Heart left ventricle (tissue), 13 donors: ENCODE measurements around the gene PLA2G12A.

Experiments used
- CTCF ChIP-seq, 12 donors: fragments of 200-600 bp; sonication (generic) in 4 of 12; IDR thresholded peaks; one replicate each; pipeline versions ENCODE4 v1.5.0 to v1.8.0; 2018 to 2022; ENCODE audit warnings: antibody characterized with exemption in 12 of 12, mild to moderate bottlenecking in 5 of 12
- POLR2A ChIP-seq, 2 donors: fragments of 450-650 bp; IDR thresholded peaks; one replicate each; pipeline ENCODE4 v1.6.1; 2017; ENCODE audit warnings: antibody characterized with exemption in 2 of 2, mild to moderate bottlenecking in 2 of 2, moderate library complexity in 2 of 2
- donor health status: ischemic (EF 13 %, LVEDD 7.1; RV severe dilation, severe dysfunction).
- donor health status: DM: no; HTN: yes; CAD: no.
- donor health status: DM: no; HTN: no; CAD: no.
- donor health status: ischemic (EF 25% LVEDD 6.9; RV normal size, moderate dysfunction).
- donor health status: ischemic (EF 25% LVEDD 5.7; RV mildly dilated, moderate dysfunction).
- donor health status: ischemic (EF 35%, LVEDD 5.7; RV mildly dilated, moderate dysfunction).
- donor health status: nonischemic (EF 11% LVEDD 7.7; RV severe dilation, severe dysfunction).
- donor health status: DM: yes; HTN: yes; CAD: no.
- donor health status: PGD.
- donor health status: ischemic (EF 29% LVEDD 5.4; RV normal size, mild dysfunction).
- donor health status: nonischemic (EF 23%, LVEDD 6.1; RV moderate dilation, normal function).

GRCh38 chr4:109665783-109666485, 63.9 kb downstream of the PLA2G12A start:
- TF ChIP-seq CTCF (IDR thresholded peaks at IDR 0.05) = no peak
- TF ChIP-seq POLR2A (IDR thresholded peaks at IDR 0.05) = no peak
